Measurements from ENCODE around the gene CARMIL1.

The CARMIL1 gene

DNA sequence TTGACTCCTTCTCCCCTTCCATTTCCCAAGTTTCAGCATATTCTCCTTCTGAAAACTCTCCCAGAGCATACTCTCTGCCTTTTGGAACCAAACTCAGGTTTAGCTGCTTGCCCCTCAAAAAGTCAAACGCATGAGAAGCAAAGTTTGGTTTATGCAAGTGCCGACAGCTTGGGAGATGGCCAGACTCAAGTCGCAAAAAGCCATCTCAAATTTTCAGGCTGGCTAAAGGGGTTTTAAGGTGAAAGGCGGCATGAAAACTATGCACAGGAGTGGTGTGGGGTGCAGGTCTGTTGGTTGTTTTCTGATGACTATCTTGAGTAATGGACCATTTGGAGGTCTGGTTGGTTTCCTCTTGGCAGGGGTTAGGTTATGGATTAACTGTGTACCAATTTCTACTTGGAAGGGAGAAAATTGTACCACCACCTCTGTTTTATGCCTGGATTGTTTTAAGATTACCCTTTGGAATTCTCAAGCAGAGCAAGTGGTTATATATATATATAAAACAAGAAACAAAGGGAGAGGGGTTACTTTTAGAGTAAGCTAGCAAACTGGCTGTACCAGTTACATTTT, 320.4 kb downstream of the CARMIL1 start:
- Mint-ChIP-seq H3K27me3 (no peaks in the 10 kb centered on the region), H3K36me3 (no peaks in the 10 kb centered on the region), H3K4me1 (peaks cover 5% of the 10 kb centered on the region), H3K4me3 (no peak overlapping the region), H3K27ac (no peak overlapping the region), H3K9me3 (no peaks in the 10 kb centered on the region)
- no peak for DNase-seq
- CTCF ChIA-PET, result interaction anchor here (0.7 to 3.6 kb wide), 8 partner anchors 9 to 376 kb away, joined by 3 to 12 read pairs (median 3); no protein-coding TSS in a partner anchor

DNA sequence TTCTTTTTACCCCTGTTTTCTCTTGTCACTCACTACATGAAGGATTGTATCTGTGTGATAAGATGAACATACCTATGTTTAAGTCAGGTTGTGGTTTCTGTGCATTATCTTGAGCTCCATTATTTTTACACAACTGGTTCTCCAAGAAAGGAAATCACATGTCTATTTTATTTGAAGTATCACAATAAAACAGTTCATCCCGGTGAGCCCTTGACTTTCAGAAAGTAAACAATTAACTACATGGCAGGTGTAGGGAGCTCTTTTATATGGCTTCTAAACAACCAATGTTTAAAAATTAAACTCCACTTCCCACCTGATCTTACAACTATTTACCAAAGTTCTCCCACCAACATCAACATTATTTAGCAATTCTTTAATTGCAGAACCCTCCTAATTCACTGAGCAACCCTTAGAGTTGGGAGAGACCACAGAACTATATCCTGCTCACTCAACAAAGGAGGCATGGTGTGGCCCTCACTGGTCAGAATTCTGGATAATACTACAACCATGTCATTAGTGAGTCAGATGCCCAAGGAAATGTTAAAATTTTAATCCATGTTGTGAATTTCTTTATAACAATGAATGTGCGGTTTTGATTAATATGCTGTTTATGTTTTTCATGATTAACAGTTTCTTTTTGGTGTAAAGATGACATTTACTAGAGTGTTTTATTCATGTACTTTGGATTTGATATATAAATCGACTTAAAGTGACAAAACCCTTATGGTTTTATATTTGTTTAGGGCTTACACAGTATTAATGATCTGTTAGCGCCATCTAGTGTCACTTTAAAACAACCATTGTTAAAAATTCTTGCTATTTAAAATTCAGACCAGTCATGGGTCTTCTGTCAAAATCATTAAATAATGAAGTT, 322.9 kb downstream of the CARMIL1 start:
- CTCF ChIA-PET, result interaction anchor here (0.6 to 3.3 kb wide), 13 partner anchors 9 to 760 kb away, joined by 3 to 21 read pairs (median 4); no protein-coding TSS in a partner anchor
- DNase-seq, result no peak
- H3K4me1 Mint-ChIP-seq, result peaks cover 5% of the 10 kb centered on the region
- no peaks in the 10 kb centered on the region for H3K36me3 Mint-ChIP-seq
- H3K27me3 Mint-ChIP-seq, result no peaks in the 10 kb centered on the region
- H3K27ac Mint-ChIP-seq, result no peak overlapping the region
- H3K4me3 Mint-ChIP-seq, result no peak overlapping the region
- H3K9me3 Mint-ChIP-seq, result no peaks in the 10 kb centered on the region

DNA sequence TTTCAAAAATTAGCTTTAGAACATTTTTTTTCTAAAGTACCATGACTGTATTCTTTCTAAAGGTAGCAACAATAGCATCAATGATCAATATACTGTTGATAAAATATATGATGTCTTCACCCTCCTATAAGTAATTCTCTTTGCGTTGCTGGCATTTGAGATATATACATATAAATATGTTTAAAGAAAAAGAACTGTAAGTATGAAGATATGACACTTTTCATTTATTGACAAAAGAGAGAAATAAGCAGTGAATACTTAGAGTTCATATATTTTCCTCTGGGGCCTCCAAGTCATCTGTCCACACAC, 323.5 kb downstream of the CARMIL1 start:
- Mint-ChIP-seq H3K27me3 (no peaks in the 10 kb centered on the region), H3K4me3 (no peak overlapping the region), H3K9me3 (no peaks in the 10 kb centered on the region), H3K36me3 (no peaks in the 10 kb centered on the region), H3K4me1 (peaks cover 5% of the 10 kb centered on the region), H3K27ac (no peak overlapping the region)
- no peak for DNase-seq
- CTCF ChIA-PET, result interaction anchor here (0.6 to 3.3 kb wide), 8 partner anchors 9 to 761 kb away, joined by 3 to 21 read pairs (median 4); no protein-coding TSS in a partner anchor

DNA sequence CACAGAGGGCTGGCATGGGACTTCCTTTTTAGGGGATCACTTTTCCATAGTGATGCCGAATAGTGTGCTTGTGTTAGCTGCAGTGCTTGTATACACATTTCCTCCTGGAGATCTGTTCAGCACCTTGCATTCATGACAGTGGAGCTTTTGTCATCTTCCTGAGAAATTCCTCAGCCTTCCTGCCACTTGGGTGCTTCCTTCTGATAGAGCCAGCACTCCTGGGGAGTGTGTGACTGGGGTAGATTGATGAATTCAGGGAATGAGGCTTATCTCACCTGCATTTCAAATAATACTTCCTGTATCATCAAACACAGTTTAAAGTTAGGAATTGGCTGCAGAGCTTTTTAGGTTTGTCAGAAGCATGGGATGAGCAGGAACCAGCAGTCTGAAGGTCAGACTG, 324.1 kb downstream of the CARMIL1 start:
- Mint-ChIP-seq H3K4me1 (peaks cover 5% of the 10 kb centered on the region), H3K9me3 (no peaks in the 10 kb centered on the region), H3K27me3 (no peaks in the 10 kb centered on the region), H3K27ac (no peak overlapping the region), H3K36me3 (no peaks in the 10 kb centered on the region), H3K4me3 (no peak overlapping the region)
- DNase-seq, result no peak
- CTCF ChIA-PET, result interaction anchor here (1.2 to 3.3 kb wide), 3 partner anchors 114 to 380 kb away, joined by 4 to 21 read pairs (median 7); no protein-coding TSS in a partner anchor

DNA sequence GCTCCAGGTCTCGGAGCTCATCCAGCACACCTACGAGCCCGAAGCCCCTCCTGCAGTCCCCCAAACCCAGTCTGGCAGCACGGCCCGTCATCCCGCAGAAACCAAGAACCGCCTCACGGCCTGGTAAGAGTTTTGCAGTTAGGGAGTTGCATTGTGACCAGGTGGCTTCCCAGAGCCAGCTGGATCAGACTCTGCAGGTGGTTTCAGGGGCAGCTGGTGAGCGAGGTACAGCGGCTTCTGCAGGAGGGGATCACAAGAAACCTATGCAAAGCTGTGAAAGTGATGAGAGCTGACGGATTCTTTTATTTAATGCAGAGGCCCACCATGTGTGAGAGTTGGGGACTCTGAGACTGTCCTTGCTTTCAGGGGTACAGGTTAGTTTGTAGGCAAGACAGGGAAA, 327.0 kb downstream of the CARMIL1 start:
- Mint-ChIP-seq H3K27ac (no peak overlapping the region), H3K27me3 (no peaks in the 10 kb centered on the region), H3K9me3 (no peaks in the 10 kb centered on the region), H3K4me3 (no peak overlapping the region), H3K4me1 (peaks cover 5% of the 10 kb centered on the region), H3K36me3 (no peaks in the 10 kb centered on the region)
- CTCF ChIA-PET, result interaction anchor here (1.1 to 2.0 kb wide), 3 partner anchors 115 to 382 kb away, joined by 3 to 6 read pairs (median 4); no protein-coding TSS in a partner anchor
- DNase-seq, result no peak

DNA sequence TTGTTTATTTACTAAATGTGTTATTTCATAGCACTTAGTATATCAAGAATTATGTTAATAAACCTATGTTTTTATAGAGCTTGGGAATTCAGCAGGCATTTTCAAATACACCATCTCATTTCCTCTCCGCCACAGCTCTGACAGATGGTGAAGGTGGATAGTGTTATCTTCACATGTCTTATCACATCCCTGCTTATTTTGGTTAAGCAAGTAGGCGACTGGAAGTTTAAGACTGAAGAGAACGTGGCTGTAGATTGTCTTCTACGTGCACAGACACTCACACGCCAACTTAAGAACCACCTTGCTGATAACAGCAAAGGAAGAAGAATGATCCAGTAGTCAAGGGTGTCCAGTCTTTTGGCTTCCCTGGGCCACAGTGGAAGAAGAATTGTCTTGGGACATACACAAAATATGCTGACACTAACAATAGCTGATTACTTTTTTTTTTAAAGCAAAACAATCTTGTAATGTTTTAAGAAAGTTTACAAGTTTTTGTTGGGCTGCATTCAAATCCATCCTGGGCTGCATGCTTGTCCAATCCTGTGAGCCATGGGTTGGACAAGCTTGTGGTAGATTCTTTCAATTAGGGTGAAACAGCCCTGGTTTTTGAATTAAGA, 329.5 kb downstream of the CARMIL1 start:
- no peaks in the 10 kb centered on the region for H3K36me3 Mint-ChIP-seq
- H3K27me3 Mint-ChIP-seq, result no peaks in the 10 kb centered on the region
- H3K27ac Mint-ChIP-seq, result no peak overlapping the region
- H3K4me1 Mint-ChIP-seq, result no peaks in the 10 kb centered on the region
- CTCF ChIA-PET, result interaction anchor here (0.7 to 1.2 kb wide), 3 partner anchors 9 to 343 kb away, joined by 3 read pairs; no protein-coding TSS in a partner anchor
- H3K9me3 Mint-ChIP-seq, result no peaks in the 10 kb centered on the region
- no peak overlapping the region for H3K4me3 Mint-ChIP-seq
- no peak for DNase-seq

DNA sequence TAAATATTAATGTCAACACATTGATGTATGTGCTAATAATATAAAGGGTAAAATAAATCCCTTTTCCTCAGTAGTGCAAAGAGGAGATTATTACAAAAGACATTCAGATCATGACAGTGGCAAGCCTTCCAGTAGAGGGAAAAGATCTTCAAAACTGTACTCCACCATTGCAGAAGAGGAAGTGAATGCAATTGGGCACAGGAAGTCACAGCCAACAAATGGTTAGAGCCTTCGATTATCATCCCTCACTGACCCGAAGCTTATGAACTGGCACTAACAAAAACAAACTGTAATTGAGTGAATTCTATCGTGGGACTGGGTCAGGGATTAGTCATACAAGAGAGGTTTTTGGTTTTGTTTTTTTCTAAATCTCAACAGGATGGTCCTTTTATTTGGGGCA, 333.5 kb downstream of the CARMIL1 start:
- H3K9me3 Mint-ChIP-seq, result no peaks in the 10 kb centered on the region

DNA sequence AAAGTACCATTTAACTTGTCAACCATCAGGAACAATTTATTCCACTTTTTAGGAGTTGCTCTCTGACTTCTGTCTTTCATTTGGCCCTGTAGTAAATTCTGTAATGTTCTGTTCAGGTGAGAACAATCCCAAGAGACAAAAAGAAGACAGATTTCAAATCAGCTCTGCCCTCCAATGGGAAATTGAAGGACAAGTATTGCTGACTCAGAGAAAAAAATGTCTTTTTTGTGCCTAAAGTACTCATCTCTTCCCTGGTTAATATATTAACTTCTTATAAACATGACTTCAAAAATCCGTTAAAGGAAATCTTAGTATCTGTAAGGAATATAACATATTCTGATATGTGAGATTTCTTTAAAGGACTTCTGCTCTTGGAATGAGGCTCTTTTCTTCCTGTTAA, 334.2 kb downstream of the CARMIL1 start:
- Mint-ChIP-seq H3K4me3 (no peak overlapping the region), H3K27me3 (no peaks in the 10 kb centered on the region), H3K36me3 (no peaks in the 10 kb centered on the region), H3K27ac (no peak overlapping the region), H3K4me1 (no peaks in the 10 kb centered on the region), H3K9me3 (no peaks in the 10 kb centered on the region)
- CTCF ChIA-PET, result no interaction called here
- DNase-seq, result no peak

More for the DNA sequence above, 333.5 kb downstream of the CARMIL1 start:
- Mint-ChIP-seq H3K27ac (no peak overlapping the region), H3K4me1 (no peaks in the 10 kb centered on the region), H3K27me3 (no peaks in the 10 kb centered on the region), H3K4me3 (no peak overlapping the region), H3K36me3 (no peaks in the 10 kb centered on the region)
- CTCF ChIA-PET, result interaction anchor here (0.7 kb wide), 1 partner anchor 107 kb away, joined by 3 read pairs; no protein-coding TSS in a partner anchor
- DNase-seq, result no peak

DNA sequence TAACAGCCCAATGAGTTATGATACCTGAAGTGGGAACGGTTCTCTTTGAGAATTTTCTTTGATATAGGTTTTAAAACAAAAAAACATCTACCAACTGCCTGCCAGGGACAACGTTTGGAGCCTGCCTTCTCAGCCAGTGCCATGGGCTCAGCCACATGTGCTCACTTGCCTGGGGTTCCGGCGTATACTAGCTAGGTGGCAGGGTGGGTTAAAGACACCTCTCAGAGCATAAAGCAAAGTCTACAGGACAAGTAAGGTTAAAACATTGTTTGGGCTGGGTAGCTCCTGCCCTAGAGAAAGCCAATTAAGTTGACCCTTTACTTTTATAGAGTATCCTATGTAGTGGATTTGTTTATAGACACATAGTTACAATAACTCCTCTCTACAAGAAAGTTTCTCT, 334.9 kb downstream of the CARMIL1 start:
- CTCF ChIA-PET, result no interaction called here
- Mint-ChIP-seq H3K27ac (no peak overlapping the region), H3K9me3 (no peaks in the 10 kb centered on the region), H3K4me3 (no peak overlapping the region), H3K27me3 (no peaks in the 10 kb centered on the region), H3K4me1 (no peaks in the 10 kb centered on the region), H3K36me3 (no peaks in the 10 kb centered on the region)
- DNase-seq, result no peak

DNA sequence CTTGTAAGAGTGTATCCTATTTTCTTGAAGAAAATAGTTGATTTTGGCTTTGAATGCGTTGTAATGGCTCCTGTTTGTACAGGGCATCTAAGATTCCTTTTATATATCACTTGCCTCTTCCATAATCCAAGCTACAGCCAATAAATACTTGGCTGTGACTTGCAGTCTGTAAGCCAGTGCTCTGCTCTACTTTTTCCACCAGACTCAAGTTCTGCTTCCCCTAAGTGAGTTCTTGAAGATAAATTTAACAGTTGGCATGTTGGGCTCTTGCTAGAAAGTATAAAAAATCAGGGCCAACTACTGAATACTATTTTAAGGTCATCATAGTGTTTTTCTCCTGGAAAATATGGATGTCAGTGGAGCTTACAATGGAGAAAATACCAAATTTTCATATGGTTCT, 336.3 kb downstream of the CARMIL1 start:
- H3K4me1 Mint-ChIP-seq, result no peaks in the 10 kb centered on the region
- no peak for DNase-seq
- CTCF ChIA-PET, result no interaction called here
- H3K27me3 Mint-ChIP-seq, result no peaks in the 10 kb centered on the region
- no peak overlapping the region for H3K4me3 Mint-ChIP-seq
- no peaks in the 10 kb centered on the region for H3K9me3 Mint-ChIP-seq
- H3K36me3 Mint-ChIP-seq, result no peaks in the 10 kb centered on the region
- H3K27ac Mint-ChIP-seq, result no peak overlapping the region

DNA sequence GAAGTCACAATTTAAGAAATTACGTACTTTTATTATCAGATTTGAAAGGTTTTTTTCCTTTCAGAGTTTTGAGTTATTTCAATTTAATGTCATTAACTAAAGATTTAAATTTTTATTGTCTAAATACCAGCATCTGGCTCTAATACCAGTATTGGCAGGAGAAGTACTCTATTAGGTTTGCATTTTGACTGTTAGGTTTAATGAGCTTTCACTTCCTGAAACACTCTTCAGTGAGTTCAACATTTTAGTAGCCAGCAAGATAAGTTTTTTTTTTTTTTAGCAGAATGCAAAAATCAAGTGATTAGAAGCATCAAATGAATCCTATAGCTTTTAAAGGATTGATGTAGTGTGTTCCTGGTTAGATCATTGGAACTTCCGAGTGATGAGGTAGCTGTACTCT, 338.8 kb downstream of the CARMIL1 start:
- DNase-seq, result no peak
- H3K27me3 Mint-ChIP-seq, result no peaks in the 10 kb centered on the region
- no peaks in the 10 kb centered on the region for H3K9me3 Mint-ChIP-seq
- no peak overlapping the region for H3K4me3 Mint-ChIP-seq
- CTCF ChIA-PET, result no interaction called here
- H3K36me3 Mint-ChIP-seq, result no peaks in the 10 kb centered on the region
- H3K4me1 Mint-ChIP-seq, result no peaks in the 10 kb centered on the region
- no peak overlapping the region for H3K27ac Mint-ChIP-seq

DNA sequence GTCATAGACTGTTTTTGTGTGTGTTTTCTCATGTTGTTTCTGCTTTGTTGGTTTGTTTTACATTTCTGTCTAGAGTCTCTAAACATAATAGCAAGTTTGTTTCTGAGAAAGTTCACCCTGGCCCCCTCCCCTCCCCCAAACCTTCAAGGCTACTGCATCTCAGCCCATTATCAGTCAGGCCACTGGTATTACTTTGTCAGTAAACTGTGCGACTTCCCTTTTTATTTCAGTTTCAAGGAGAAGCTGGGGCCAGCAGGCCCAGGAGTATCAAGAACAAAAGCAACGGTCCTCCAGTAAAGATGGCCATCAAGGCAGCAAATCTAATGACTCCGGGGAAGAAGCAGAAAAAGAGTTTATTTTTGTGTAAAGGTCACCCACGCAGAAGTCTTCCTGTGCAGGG, 340.0 kb downstream of the CARMIL1 start:
- no peak overlapping the region for H3K4me3 Mint-ChIP-seq
- CTCF ChIA-PET, result no interaction called here
- no peaks in the 10 kb centered on the region for H3K27me3 Mint-ChIP-seq
- no peaks in the 10 kb centered on the region for H3K9me3 Mint-ChIP-seq
- no peak overlapping the region for H3K27ac Mint-ChIP-seq
- no peaks in the 10 kb centered on the region for H3K4me1 Mint-ChIP-seq
- DNase-seq, result no peak
- H3K36me3 Mint-ChIP-seq, result no peaks in the 10 kb centered on the region

DNA sequence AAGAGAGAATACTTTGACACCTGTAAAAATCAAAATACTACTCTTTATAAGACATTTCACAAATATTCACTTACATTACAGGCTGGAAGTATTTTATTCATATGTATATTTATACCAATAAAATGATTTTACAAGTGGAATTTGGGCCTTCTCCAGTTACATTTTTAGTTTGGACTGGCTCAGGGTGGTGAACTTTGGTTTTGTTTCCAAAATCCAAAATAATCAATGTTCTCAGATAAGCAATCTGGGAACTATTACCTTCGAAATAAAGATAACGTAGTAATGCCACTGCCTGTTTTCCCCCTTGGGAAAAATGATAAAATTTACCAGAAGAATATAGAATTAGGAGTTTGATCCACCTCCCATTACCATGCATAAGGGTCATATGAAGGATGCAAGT, 341.2 kb downstream of the CARMIL1 start:
- CTCF ChIA-PET, result no interaction called here
- H3K4me3 Mint-ChIP-seq, result no peak overlapping the region
- no peaks in the 10 kb centered on the region for H3K9me3 Mint-ChIP-seq
- H3K27me3 Mint-ChIP-seq, result peaks cover 4% of the 10 kb centered on the region
- DNase-seq, result no peak
- no peak overlapping the region for H3K27ac Mint-ChIP-seq
- no peaks in the 10 kb centered on the region for H3K36me3 Mint-ChIP-seq
- H3K4me1 Mint-ChIP-seq, result no peaks in the 10 kb centered on the region

DNA sequence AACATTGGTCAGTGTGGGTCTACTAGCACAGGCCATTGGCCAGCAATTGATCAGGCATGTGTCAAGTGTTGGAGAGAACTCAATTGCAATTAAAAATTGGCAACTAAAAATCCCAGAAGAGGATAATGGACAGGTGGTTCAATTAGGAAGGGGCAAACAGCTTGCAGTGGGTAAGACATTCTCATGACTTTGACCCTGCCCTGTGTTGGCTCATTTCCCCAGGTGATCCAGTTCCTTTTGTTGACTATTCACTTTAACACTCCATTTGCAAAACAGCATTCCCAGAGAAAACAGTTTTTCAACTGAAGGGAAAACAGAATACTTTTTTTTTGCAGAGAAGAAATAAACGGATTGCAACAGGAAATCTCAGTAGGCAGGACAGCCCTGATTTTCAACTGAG, 343.9 kb downstream of the CARMIL1 start:
- Mint-ChIP-seq H3K36me3 (no peaks in the 10 kb centered on the region), H3K27me3 (peaks cover 14% of the 10 kb centered on the region), H3K4me1 (no peaks in the 10 kb centered on the region), H3K27ac (no peak overlapping the region), H3K9me3 (no peaks in the 10 kb centered on the region), H3K4me3 (no peak overlapping the region)
- CTCF ChIA-PET, result no interaction called here
- DNase-seq, result no peak

All from activated naive CD4-positive, alpha-beta T cell treated with anti-CD3 and anti-CD28 coated beads, Interleukin-2, amount 10 ng/mL, durations not matched to agents 7 days and 5 days (primary cell).